WTC11 (cell line): ENCODE results near the gene CLPTM1. TPM values are rescaled to one million over a fixed set of nuclear protein-coding genes. Genes with fewer than 3 reads are reported as not detected.
"Not testable (repeated sequence)": the region's sequence is repeated elsewhere in the genome, so short reads cannot be mapped to it uniquely, and the experiment has no call there.

Experiments used
- ATAC-seq: fragments of 200-7000 bp; cut with Tn5 transposase; 2 replicates; pipeline ENCODE4 v1.10.0; 2021; ENCODE audit warnings: mild to moderate bottlenecking, moderate library complexity
- CTCF ChIA-PET: fragments of 300-600 bp; sonication (Branson Sonifier 250); formaldehyde crosslinking; loops from one replicate; lab custom pipeline; 2021; ENCODE audit warnings: antibody characterized with exemption; lab: Charles Lee
- POLR2A ChIA-PET: fragments of 350-600 bp; sonication (Branson Sonifier 250); formaldehyde crosslinking; loops from one replicate; lab custom pipeline; 2021; ENCODE audit warnings: antibody characterized with exemption; lab: Charles Lee
- DNase-seq: peaks from one replicate; pipeline ENCODE4 v3.0.0; 2021; ENCODE audit warnings: low spot score
- H3K27ac Mint-ChIP-seq: 2 replicates; pipeline ENCODE4 v1.8.0; 2021; ENCODE audit warnings: mixed read lengths
- H3K27me3 Mint-ChIP-seq: 2 replicates; pipeline ENCODE4 v1.8.0; 2021; ENCODE audit warnings: low read depth, mild to moderate bottlenecking, moderate library complexity, mixed read lengths
- H3K36me3 Mint-ChIP-seq: 2 replicates; pipeline ENCODE4 v1.8.0; 2021; ENCODE audit warnings: mixed read lengths
- H3K4me1 Mint-ChIP-seq: 2 replicates; pipeline ENCODE4 v1.8.0; 2022; ENCODE audit warnings: mixed read lengths
- H3K4me3 Mint-ChIP-seq: 2 replicates; pipeline ENCODE4 v1.8.0; 2021; ENCODE audit warnings: mild to moderate bottlenecking, moderate library complexity, mixed read lengths
- H3K9me3 Mint-ChIP-seq: 2 replicates; pipeline ENCODE4 v1.8.0; 2021; ENCODE audit warnings: mixed read lengths
- CREM ChIP-seq: sonication (generic); formaldehyde crosslinking; IDR thresholded peaks from 2 replicates; pipeline ENCODE4 v1.8.1; 2022; ENCODE audit warnings: mild to moderate bottlenecking, missing genetic modification reagents, moderate library complexity
- EMX1 ChIP-seq: fragments of 250-450 bp; sonication (Bioruptor Pico); IDR thresholded peaks from 2 replicates; pipeline ENCODE4 v1.8.0; 2021; ENCODE audit warnings: mild to moderate bottlenecking
- FOXP1 ChIP-seq: sonication (generic); formaldehyde crosslinking; IDR thresholded peaks from 2 replicates; pipeline ENCODE4 v1.8.0; 2022; ENCODE audit warnings: missing genetic modification reagents, mild to moderate bottlenecking, moderate library complexity, borderline replicate concordance
- GABPB1 ChIP-seq: sonication (generic); formaldehyde crosslinking; IDR thresholded peaks from 2 replicates; pipeline ENCODE4 v1.8.1; 2023; ENCODE audit warnings: mild to moderate bottlenecking, missing genetic modification reagents
- NFYB ChIP-seq: sonication (generic); formaldehyde crosslinking; conservative IDR thresholded peaks from 2 replicates; pipeline ENCODE4 v1.8.0; 2022; ENCODE audit warnings: low read depth, missing genetic modification reagents
- ZNF121 ChIP-seq: sonication (generic); formaldehyde crosslinking; IDR thresholded peaks from 2 replicates; pipeline ENCODE4 v1.8.0; 2023; ENCODE audit warnings: missing genetic modification reagents
- ZNF263 ChIP-seq: sonication (generic); formaldehyde crosslinking; IDR thresholded peaks from 2 replicates; pipeline ENCODE4 v1.8.1; 2022; ENCODE audit warnings: low read depth, mild to moderate bottlenecking, moderate library complexity, missing genetic modification reagents
- total RNA-seq: library from RNA; stranded (reverse); gene quantifications from 3 replicates; pipeline ENCODE4 v1.2.3, GENCODE V29; 2021
- TF ChIP-seq, protein P1 (sequence below): sonication (generic); formaldehyde crosslinking; IDR thresholded peaks from 2 replicates; pipeline ENCODE4 v1.8.0; 2022; ENCODE audit warnings: mild to moderate bottlenecking, missing genetic modification reagents
- TF ChIP-seq, protein P2 (sequence below): sonication (generic); formaldehyde crosslinking; IDR thresholded peaks from 2 replicates; pipeline ENCODE4 v1.8.1; 2023; ENCODE audit warnings: mild to moderate bottlenecking, moderate library complexity, missing genetic modification reagents
- TF ChIP-seq, protein P3 (sequence below): fragments of 200-600 bp; IDR thresholded peaks from 2 replicates; pipeline ENCODE4 v1.8.0; 2022; ENCODE audit warnings: antibody characterized with exemption
- TF ChIP-seq, protein P4 (sequence below): sonication (generic); formaldehyde crosslinking; IDR thresholded peaks from 2 replicates; pipeline ENCODE4 v1.8.1; 2022; ENCODE audit warnings: mild to moderate bottlenecking, moderate library complexity, missing genetic modification reagents

Gene CLPTM1
- total RNA-seq, 1 experiment from 2014 or later = 85.6 TPM

DNA sequence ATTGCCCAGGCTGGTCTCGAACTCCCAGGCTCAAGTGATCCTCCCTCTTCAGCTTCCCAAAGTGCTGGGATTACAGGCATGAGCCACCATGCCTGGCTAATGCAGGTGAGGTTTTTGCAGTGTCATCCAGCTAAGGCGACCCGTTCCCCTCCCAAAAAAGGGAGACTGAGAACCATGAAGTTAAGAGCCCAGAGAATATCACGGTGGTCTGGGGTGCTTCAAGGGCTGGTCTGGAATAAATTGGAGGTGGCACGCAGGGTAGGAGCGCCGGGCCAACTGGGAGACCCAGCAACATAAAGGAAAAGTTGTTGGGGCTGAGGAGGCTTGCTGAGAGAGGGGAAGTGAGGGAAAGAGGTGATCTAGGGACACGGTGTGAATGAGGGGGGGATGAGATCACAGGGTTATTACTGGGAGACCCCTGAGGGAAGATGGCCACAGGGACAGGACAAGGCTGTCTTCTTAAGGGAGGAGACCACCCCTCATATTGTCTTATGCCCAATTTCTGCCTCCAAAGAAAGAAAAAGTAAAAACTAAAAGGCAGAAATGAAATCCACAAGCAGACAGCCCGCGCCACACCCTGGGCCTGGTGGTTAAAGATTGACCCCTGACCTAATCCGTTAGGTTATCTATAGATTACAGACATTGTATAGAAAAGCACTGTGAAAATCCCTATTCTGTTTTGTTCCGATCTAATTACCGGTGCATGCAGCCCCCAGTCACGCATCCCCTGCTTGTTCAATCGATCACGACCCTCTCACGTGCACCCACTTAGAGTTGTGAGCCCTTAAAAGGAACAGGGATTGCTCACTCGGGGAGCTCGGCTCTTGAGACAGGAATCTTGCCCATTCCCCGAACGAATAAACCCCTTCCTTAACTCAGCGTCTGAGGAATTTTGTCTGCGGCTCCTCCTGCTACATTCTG lies 41.4 kb upstream of the CLPTM1 start:
- ATAC-seq, H3K36me3 Mint-ChIP-seq, H3K9me3 Mint-ChIP-seq, DNase-seq, H3K27me3 Mint-ChIP-seq: not testable (repeated sequence)
- Mint-ChIP-seq H3K4me1 (peaks cover 33% of the 10 kb centered on the region), H3K27ac (peak overlapping the region; percentile 99), H3K4me3 (peak overlapping the region; percentile 98)
- POLR2A ChIA-PET = interaction anchor here (1.2 to 1.4 kb wide), 2 partner anchors 41 to 65 kb away, joined by 3 to 8 read pairs; no protein-coding TSS in a partner anchor
- 0 out of 2 replicates have a peak, but pooled peaks have one; percentile 38 for TF ChIP-seq ZNF121 (CRISPR knock-in tag)
- CTCF ChIA-PET = interaction anchor here (0.6 to 1.6 kb wide), 5 partner anchors 9 to 203 kb away, joined by 3 to 7 read pairs (median 5); no protein-coding TSS in a partner anchor

DNA sequence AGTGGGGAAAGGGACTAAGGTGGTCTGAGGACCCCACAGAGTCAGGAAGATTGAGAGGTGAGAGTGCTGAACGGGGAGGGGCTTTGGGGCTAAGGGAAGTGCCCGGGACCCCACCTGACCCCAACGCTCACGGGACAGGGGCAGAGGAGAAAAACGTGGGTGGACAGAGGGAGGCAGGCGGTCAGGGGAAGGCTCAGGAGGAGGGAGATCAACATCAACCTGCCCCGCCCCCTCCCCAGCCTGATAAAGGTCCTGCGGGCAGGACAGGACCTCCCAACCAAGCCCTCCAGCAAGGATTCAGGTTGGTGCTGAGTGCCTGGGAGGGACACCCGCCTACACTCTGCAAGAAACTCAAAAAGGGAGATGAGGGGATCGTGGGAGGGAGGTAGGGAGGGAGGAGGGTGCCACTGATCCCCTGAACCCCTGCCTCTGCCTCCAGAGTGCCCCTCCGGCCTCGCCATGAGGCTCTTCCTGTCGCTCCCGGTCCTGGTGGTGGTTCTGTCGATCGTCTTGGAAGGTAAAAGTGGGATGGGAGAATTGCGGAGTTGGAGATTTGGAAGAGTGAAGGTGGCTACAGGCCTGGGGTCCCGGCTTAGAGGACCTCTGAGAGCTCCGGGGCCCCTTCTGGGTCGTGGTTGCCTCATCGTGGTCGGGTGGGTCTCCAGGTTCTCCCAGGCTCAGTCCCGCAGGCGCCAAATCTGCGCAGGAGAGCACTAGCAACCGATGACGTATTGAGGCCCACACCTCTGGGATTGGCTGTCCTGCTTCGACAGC lies 40.6 kb upstream of the CLPTM1 start, which contains the start of gene APOC1:
TSS of gene APOC1 (plus strand) at position 176 of the 774 bp plus-strand sequence. CDS start at position 460, 284 bp downstream.
- peak; percentile 88; the same call in 1 of the 2 replicates for TF ChIP-seq CREM (CRISPR knock-in tag)
- TF ChIP-seq ZNF263 (CRISPR knock-in tag) = peak; percentile 77
- TF ChIP-seq NFYB (CRISPR knock-in tag) = peak; percentile 98
- TF ChIP-seq FOXP1 (CRISPR knock-in tag) = 0 out of 2 replicates have a peak, but pooled peaks have one; percentile 4
- TF ChIP-seq, protein P1, sequence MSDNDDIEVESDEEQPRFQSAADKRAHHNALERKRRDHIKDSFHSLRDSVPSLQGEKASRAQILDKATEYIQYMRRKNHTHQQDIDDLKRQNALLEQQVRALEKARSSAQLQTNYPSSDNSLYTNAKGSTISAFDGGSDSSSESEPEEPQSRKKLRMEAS (CRISPR knock-in tag) = peak; percentile 38; the same call in 1 of the 2 replicates
- TF ChIP-seq, protein P2, sequence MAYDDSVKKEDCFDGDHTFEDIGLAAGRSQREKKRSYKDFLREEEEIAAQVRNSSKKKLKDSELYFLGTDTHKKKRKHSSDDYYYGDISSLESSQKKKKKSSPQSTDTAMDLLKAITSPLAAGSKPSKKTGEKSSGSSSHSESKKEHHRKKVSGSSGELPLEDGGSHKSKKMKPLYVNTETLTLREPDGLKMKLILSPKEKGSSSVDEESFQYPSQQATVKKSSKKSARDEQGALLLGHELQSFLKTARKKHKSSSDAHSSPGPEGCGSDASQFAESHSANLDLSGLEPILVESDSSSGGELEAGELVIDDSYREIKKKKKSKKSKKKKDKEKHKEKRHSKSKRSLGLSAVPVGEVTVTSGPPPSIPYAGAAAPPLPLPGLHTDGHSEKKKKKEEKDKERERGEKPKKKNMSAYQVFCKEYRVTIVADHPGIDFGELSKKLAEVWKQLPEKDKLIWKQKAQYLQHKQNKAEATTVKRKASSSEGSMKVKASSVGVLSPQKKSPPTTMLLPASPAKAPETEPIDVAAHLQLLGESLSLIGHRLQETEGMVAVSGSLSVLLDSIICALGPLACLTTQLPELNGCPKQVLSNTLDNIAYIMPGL (CRISPR knock-in tag) = 0 out of 2 replicates have a peak, but pooled peaks have one; percentile 55
- H3K27me3 Mint-ChIP-seq, H3K36me3 Mint-ChIP-seq, H3K9me3 Mint-ChIP-seq: not testable (repeated sequence)
- ChIA-PET CTCF (interaction anchor here (0.8 to 1.6 kb wide), 9 partner anchors 10 to 212 kb away, joined by 3 to 7 read pairs (median 3); no protein-coding TSS in a partner anchor), POLR2A (interaction anchor here (0.7 to 1.4 kb wide), 4 partner anchors 10 to 68 kb away, joined by 3 to 15 read pairs (median 6); partner anchors contain the start of gene APOE)
- peaks cover 33% of the 10 kb centered on the region for H3K4me1 Mint-ChIP-seq
- peak within 1 kb of the TSS; percentile 98 for H3K4me3 Mint-ChIP-seq
- ATAC-seq (peak; percentile 93), DNase-seq (peak; percentile 92)
- H3K27ac Mint-ChIP-seq = peak within 1 kb of the TSS; percentile 99

- peaks cover 2% of the 10 kb centered on the region for H3K36me3 Mint-ChIP-seq
- peaks cover 17% of the 10 kb centered on the region for H3K4me1 Mint-ChIP-seq
- no peak for TF ChIP-seq EMX1 (CRISPR knock-in tag)
- TF ChIP-seq GABPB1 (CRISPR knock-in tag) = peak; percentile 95
- TF ChIP-seq, protein P3, sequence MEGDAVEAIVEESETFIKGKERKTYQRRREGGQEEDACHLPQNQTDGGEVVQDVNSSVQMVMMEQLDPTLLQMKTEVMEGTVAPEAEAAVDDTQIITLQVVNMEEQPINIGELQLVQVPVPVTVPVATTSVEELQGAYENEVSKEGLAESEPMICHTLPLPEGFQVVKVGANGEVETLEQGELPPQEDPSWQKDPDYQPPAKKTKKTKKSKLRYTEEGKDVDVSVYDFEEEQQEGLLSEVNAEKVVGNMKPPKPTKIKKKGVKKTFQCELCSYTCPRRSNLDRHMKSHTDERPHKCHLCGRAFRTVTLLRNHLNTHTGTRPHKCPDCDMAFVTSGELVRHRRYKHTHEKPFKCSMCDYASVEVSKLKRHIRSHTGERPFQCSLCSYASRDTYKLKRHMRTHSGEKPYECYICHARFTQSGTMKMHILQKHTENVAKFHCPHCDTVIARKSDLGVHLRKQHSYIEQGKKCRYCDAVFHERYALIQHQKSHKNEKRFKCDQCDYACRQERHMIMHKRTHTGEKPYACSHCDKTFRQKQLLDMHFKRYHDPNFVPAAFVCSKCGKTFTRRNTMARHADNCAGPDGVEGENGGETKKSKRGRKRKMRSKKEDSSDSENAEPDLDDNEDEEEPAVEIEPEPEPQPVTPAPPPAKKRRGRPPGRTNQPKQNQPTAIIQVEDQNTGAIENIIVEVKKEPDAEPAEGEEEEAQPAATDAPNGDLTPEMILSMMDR = no peak
- TF ChIP-seq, protein P4, sequence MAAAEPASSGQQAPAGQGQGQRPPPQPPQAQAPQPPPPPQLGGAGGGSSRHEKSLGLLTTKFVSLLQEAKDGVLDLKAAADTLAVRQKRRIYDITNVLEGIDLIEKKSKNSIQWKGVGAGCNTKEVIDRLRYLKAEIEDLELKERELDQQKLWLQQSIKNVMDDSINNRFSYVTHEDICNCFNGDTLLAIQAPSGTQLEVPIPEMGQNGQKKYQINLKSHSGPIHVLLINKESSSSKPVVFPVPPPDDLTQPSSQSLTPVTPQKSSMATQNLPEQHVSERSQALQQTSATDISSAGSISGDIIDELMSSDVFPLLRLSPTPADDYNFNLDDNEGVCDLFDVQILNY = no peak
- DNase-seq = no peak
- H3K4me3 Mint-ChIP-seq = no peak overlapping the region
- peaks cover 4% of the 10 kb centered on the region; the same call in 1 of the 2 replicates for H3K9me3 Mint-ChIP-seq
- H3K27me3 Mint-ChIP-seq = peaks cover 26% of the 10 kb centered on the region
- ChIA-PET POLR2A (no interaction called here), CTCF (no interaction called here)
- ATAC-seq = no peak
- H3K27ac Mint-ChIP-seq = no peak overlapping the region
These were observed 30.9 kb upstream of the CLPTM1 start for GRCh38 chr19:44924243-44924725.
